AG10803 (cell line): ENCODE measurements around the gene BPTF.
A peak's percentile ranks its signal among the peaks of the same experiment; 100 is the strongest.
"Not testable (repeated sequence)": the region's sequence is repeated elsewhere in the genome, so short reads cannot be mapped to it uniquely, and the experiment has no call there.

Source experiments
- DNase-seq: peaks from one replicate; pipeline ENCODE4 v3.0.0; 2010; ENCODE audit warnings: low read depth
- H3K4me3 ChIP-seq: 2 replicates; pipeline ENCODE4 v1.5.1; 2011; ENCODE audit warnings: mild to moderate bottlenecking, low read length, control low read depth
- CTCF ChIP-seq: conservative IDR thresholded peaks from 2 replicates; pipeline ENCODE4 v1.5.1; 2011; ENCODE audit warnings: mild to moderate bottlenecking, low read length, control low read depth, inconsistent platforms

Gene BPTF

DNA sequence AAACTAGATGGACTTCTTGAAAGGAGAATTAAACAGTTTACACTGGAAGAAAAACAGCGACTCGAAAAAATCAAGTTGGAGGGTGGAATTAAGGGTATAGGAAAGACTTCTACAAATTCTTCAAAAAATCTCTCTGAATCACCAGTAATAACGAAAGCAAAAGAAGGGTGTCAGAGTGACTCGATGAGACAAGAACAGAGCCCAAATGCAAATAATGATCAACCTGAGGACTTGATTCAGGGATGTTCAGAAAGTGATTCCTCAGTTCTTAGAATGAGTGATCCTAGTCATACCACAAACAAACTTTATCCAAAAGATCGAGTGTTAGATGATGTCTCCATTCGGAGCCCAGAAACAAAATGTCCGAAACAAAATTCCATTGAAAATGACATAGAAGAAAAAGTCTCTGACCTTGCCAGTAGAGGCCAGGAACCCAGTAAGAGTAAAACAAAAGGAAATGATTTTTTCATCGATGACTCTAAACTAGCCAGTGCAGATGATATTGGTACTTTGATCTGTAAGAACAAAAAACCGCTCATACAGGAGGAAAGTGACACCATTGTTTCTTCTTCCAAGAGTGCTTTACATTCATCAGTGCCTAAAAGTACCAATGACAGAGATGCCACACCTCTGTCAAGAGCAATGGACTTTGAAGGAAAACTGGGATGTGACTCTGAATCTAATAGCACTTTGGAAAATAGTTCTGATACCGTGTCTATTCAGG lies 85.9 kb downstream of the BPTF start:
- TF ChIP-seq CTCF, result no peak
- DNase-seq, result no peak
- H3K4me3 ChIP-seq, result no peak overlapping the region

GRCh38 chr17:67912088-67912487 lies 86.8 kb downstream of the BPTF start:
- no peak overlapping the region for H3K4me3 ChIP-seq
- no peak for TF ChIP-seq CTCF
- no peak for DNase-seq

DNA sequence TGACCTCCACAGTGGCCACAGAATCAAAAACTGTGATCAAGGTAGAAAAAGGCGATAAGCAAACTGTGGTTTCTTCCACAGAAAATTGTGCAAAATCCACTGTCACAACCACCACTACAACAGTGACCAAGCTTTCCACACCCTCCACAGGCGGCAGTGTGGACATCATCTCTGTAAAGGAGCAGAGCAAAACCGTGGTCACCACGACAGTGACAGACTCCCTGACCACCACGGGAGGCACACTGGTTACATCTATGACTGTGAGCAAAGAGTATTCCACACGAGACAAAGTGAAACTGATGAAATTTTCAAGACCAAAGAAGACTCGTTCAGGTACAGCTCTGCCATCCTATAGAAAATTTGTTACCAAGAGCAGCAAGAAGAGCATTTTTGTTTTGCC lies 87.4 kb downstream of the BPTF start:
- TF ChIP-seq CTCF, result no peak
- no peak for DNase-seq
- no peak overlapping the region for H3K4me3 ChIP-seq

DNA sequence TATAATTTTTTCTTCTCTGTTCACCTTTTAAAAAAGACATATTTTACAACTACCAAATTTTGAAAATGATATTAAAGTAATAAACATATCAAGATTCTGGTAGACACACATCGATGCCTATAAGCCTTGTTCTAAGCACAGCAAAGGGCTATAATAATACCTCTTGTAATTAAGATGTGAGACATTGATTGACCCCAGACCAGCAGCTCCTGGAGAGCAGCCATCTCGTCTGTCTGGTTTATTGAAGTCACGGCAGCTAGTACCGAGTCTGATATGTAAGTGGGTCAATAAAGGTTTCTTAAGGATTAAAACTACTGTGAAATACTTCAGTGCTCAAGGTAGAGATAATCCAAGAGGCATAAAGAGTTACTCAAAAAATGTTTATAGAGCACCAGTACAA lies 94.9 kb downstream of the BPTF start:
- H3K4me3 ChIP-seq, result no peak overlapping the region
- no peak for DNase-seq
- TF ChIP-seq CTCF, result no peak

DNA sequence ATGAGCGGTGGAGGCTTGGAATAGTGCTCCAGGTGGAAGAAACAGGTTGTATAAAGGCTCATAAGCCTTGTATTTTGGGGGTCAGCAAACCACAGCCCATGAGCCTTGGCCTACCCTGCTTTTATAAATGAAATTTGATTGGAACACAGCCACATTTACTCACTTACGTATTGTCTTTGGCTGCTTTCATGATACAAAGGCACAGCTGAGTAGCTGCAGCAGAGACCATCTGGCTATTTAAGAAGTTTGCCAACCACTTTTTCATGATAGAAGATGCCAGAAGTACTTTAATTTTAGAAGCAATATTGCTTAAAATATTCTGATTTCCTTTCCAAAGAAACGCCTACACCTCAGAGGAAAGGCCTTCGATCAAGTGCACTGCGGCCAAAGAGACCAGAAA lies 97.2 kb downstream of the BPTF start:
- no peak for TF ChIP-seq CTCF
- peak; percentile 9 for DNase-seq
- no peak overlapping the region for H3K4me3 ChIP-seq

DNA sequence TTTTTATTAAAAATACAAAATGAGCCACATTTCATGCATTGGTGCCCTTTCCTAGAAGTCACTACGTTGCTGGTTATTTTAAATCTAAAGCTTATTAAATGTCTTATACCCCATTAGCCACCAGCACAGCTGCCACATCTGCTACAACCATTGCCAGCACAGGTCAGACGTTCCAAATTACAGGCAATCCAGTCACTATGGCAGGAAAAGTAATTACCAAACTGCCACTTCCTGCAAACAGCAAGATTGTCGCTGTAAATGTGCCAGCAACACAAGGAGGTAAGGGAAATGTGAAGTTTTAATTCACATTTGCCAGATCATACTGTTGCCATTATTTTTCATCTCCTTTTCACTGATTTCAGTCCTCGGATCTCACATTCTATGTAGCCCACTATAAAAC lies 103.5 kb downstream of the BPTF start:
- H3K4me3 ChIP-seq, DNase-seq: not testable (repeated sequence)

GRCh38 chr17:67931227-67931626 lies 105.9 kb downstream of the BPTF start:
- no peak overlapping the region for H3K4me3 ChIP-seq
- DNase-seq, result peak; percentile 3
- TF ChIP-seq CTCF, result no peak

- H3K4me3 ChIP-seq, result no peak overlapping the region
- no peak for DNase-seq
- peak; percentile 47 for TF ChIP-seq CTCF
These were observed 117.5 kb downstream of the BPTF start for GRCh38 chr17:67942810-67943209.
